Stimulated activated CD8-positive, alpha-beta memory T cell treated with anti-CD3 and anti-CD28 coated beads, Interleukin-7, amount 100 ng/mL, for 4 hours (primary cell): ENCODE data around the gene SH3BGRL.

Experiments used
- DNase-seq, 2 donors: peaks; one replicate each; pipeline ENCODE4 v3.0.0-alpha.2; 2020; ENCODE audit warnings: low read depth in 2 of 2

The SH3BGRL gene

GRCh38 chrX:81201671-81202455 is at the start of gene SH3BGRL, which contains the start of gene HMGN5:
SH3BGRL (plus strand) TSS chrX:81202102; CDS start chrX:81202201, 99 bp downstream.
HMGN5 (minus strand) TSS chrX:81201913; CDS start chrX:81121549, 80,364 bp downstream.
- DNase-seq, result peak; percentile 29 to 59

- DNase-seq, result no peak
Measured at GRCh38 chrX:81168391-81168790, 33.5 kb upstream of the SH3BGRL start.

GRCh38 chrX:81174286-81174685 is 27.6 kb upstream of the SH3BGRL start:
- DNase-seq, result no peak

- no peak for DNase-seq
Measured at GRCh38 chrX:81195259-81195658, 6.6 kb upstream of the SH3BGRL start.

- peak; percentile 12 to 39 for DNase-seq
Measured at GRCh38 chrX:81195712-81196111, 6.2 kb upstream of the SH3BGRL start.

- DNase-seq, result no peak
Measured at GRCh38 chrX:81201071-81201470, 831 bp upstream of the SH3BGRL start.

GRCh38 chrX:81202456-81202819 is 536 bp downstream of the SH3BGRL start:
- DNase-seq, result no peak

- no peak for DNase-seq
Measured at GRCh38 chrX:81202943-81203342, 1.0 kb downstream of the SH3BGRL start.

GRCh38 chrX:81205551-81205950 is 3.6 kb downstream of the SH3BGRL start:
- DNase-seq, result no peak

GRCh38 chrX:81206476-81206875 is 4.6 kb downstream of the SH3BGRL start:
- DNase-seq, result no peak

- DNase-seq, result no peak
Measured at GRCh38 chrX:81208916-81209315, 7.0 kb downstream of the SH3BGRL start.

- no peak for DNase-seq
Measured at GRCh38 chrX:81215685-81216084, 13.8 kb downstream of the SH3BGRL start.

GRCh38 chrX:81229229-81229628 is 27.3 kb downstream of the SH3BGRL start:
- no peak for DNase-seq

GRCh38 chrX:81229901-81230300 is 28.0 kb downstream of the SH3BGRL start:
- no peak for DNase-seq

- DNase-seq, result no peak
Measured at GRCh38 chrX:81231476-81231875, 29.6 kb downstream of the SH3BGRL start.

GRCh38 chrX:81232218-81232617 is 30.3 kb downstream of the SH3BGRL start:
- DNase-seq, result no peak

GRCh38 chrX:81237516-81237915 is 35.6 kb downstream of the SH3BGRL start:
- DNase-seq, result no peak

GRCh38 chrX:81238166-81238565 is 36.3 kb downstream of the SH3BGRL start:
- no peak for DNase-seq

- no peak for DNase-seq
Measured at GRCh38 chrX:81240701-81241331, 38.9 kb downstream of the SH3BGRL start.

GRCh38 chrX:81241753-81242152 is 39.9 kb downstream of the SH3BGRL start:
- no peak for DNase-seq

GRCh38 chrX:81255876-81256275 is 54.0 kb downstream of the SH3BGRL start:
- no peak for DNase-seq

- no peak for DNase-seq
Measured at GRCh38 chrX:81257817-81258216, 55.9 kb downstream of the SH3BGRL start.

- no peak for DNase-seq
Measured at GRCh38 chrX:81259020-81259713, 57.3 kb downstream of the SH3BGRL start.
